ENCODE measurements around the gene FOXD4L1. TPM values are rescaled to one million over a fixed set of nuclear protein-coding genes. Genes with fewer than 3 reads are reported as not detected.
A peak's percentile ranks its signal among the peaks of the same experiment; 100 is the strongest.
"Not testable (repeated sequence)": the region's sequence is repeated elsewhere in the genome, so short reads cannot be mapped to it uniquely, and the experiment has no call there.

Gene FOXD4L1
- total and polyA plus RNA-seq, 2 donors (not counting 1 experiment from before 2014, with no cell fraction given): 0.12 to 0.81 TPM

DNA sequence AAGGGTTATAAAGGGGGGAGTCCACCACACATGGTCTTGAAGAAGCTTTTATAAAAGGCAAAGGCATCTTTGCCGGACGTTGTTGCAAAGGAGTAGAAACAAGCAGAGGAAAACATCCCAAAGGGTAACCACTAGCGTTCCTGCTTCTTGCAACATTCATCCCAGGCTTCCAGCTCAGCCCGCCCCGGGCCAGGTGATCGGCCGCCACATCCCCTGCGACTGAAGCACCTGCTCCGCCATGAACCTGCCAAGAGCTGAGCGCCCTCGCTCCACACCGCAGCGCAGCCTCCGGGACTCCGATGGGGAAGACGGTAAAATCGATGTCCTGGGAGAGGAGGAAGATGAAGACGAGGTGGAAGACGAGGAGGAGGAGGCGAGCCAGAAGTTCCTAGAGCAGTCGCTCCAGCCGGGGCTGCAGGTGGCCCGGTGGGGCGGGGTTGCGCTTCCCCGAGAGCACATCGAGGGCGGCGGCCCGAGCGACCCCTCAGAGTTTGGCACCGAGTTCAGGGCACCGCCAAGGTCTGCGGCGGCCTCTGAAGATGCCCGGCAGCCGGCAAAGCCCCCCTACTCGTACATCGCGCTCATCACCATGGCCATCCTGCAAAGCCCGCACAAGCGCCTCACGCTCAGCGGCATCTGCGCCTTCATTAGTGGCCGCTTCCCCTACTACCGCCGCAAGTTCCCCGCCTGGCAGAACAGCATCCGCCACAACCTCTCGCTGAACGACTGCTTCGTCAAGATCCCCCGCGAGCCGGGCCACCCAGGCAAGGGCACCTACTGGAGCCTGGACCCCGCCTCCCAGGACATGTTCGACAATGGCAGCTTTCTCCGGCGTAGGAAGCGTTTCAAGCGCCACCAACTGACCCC lies 787 bp downstream of the FOXD4L1 start:
- H3K9me3 Mint-ChIP-seq (ENCODE audit: insufficient read depth); H3K27me3 Mint-ChIP-seq; POLR2A ChIA-PET; CTCF ChIA-PET; H3K36me3 ChIP-seq (replicated peaks in 1 of 2; ENCODE audit: control extremely low read depth in 1 of 2, control insufficient read depth in 1 of 2, extremely low read depth in 1 of 2, insufficient read depth in 2 of 2, low read length in 1 of 2); H3K4me3 ChIP-seq (ENCODE audit: control extremely low read depth in 1 of 5, extremely low read depth in 1 of 5, insufficient read depth in 1 of 5, low read depth in 2 of 5, low read length in 4 of 5); H2AFZ ChIP-seq (ENCODE audit: insufficient read depth, low read depth, low read length, poor library complexity, severe bottlenecking); H3K27ac ChIP-seq (ENCODE audit: low read length in 2 of 2); H3K27ac Mint-ChIP-seq; H3K9ac ChIP-seq (ENCODE audit: low read length); H3K9me3 ChIP-seq (ENCODE audit: control extremely low read depth in 1 of 3, control insufficient read depth in 2 of 3, insufficient read depth in 1 of 3, low read length in 2 of 3); ATAC-seq (ENCODE audit: low read depth); H4K20me1 ChIP-seq (ENCODE audit: control insufficient read depth, insufficient read depth, low read length, poor library complexity, severe bottlenecking); H3K79me2 ChIP-seq (ENCODE audit: control insufficient read depth, insufficient read depth, low read length); H3K4me2 ChIP-seq (replicated peaks; ENCODE audit: low read depth, low read length, poor library complexity, severe bottlenecking); H3K4me3 Mint-ChIP-seq; intact Hi-C loops (cut with micrococcal nuclease); H3K4me1 Mint-ChIP-seq: not testable (repeated sequence)
- peaks cover 0 to 36% (median 8%) of the 10 kb centered on the region in 4 experiments for H3K27me3 ChIP-seq (replicated peaks in 1 of 4; ENCODE audit: control extremely low read depth in 1 of 4, control insufficient read depth in 3 of 4, insufficient read depth in 4 of 4, low read length in 3 of 4)
- peak; percentile 27 for DNase-seq
- 2% methylated on average over 29 of the region's 62 CpGs for WGBS (ENCODE audit: insufficient coverage)
- H3K4me1 ChIP-seq (ENCODE audit: control insufficient read depth in 2 of 2, insufficient read depth in 2 of 2, low read length in 2 of 2): peaks cover 14 to 26% of the 10 kb centered on the region in 2 donors

DNA sequence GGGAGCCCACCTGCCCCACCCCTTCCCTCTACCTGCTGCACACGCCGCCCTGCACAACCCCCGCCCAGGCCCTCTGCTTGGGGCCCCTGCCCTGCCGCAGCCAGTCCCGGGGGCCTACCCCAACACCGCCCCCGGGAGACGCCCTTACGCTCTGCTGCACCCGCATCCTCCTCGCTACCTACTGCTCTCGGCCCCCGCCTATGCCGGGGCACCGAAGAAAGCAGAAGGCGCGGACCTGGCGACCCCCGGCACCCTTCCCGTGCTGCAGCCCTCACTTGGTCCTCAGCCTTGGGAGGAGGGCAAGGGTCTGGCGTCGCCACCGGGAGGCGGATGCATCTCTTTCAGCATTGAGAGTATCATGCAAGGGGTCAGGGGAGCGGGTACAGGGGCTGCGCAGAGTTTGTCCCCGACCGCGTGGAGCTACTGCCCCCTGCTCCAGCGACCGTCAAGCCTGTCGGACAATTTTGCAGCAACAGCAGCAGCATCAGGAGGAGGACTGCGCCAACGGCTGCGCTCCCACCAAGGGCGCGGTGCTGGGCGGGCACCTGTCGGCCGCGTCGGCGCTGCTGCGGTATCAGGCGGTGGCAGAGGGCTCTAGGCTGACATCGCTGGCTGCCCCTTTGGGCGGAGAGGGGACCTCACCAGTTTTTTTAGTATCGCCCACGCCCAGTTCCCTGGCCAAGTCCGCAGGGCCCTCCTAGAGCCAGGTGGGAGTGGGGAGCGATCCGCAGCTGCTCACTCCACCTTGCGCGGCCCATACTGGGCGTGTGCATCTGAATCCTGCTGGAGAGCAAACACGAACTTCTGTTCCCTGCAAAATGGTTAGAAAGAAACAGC lies 1.6 kb downstream of the FOXD4L1 start:
- not testable (repeated sequence) for H3K4me1 Mint-ChIP-seq

DNA sequence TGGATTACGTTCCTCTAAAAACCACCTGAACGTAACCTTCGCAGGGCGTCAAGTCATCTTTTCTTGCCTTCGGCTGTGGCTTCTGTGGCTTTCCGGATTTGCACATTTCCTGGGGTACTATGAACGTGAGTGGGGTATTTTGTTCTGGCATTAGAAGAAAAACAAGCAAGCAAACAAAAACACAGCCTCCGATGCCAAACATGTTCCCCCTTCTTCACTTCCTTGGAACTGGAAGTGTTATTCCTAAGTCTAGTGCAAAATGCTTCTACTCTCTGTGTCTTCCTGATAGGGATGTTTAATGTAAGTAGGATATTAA lies 2.2 kb downstream of the FOXD4L1 start:
- H3K4me3 Mint-ChIP-seq; H2AFZ ChIP-seq (ENCODE audit: insufficient read depth, low read depth, low read length, poor library complexity, severe bottlenecking); H3K9me3 ChIP-seq (ENCODE audit: control extremely low read depth in 1 of 3, control insufficient read depth in 2 of 3, insufficient read depth in 1 of 3, low read length in 2 of 3); H3K27me3 Mint-ChIP-seq; H3K27ac Mint-ChIP-seq; H3K36me3 ChIP-seq (replicated peaks in 1 of 2; ENCODE audit: control extremely low read depth in 1 of 2, control insufficient read depth in 1 of 2, extremely low read depth in 1 of 2, insufficient read depth in 2 of 2, low read length in 1 of 2); H3K9ac ChIP-seq (ENCODE audit: low read length); H3K4me3 ChIP-seq (ENCODE audit: control extremely low read depth in 1 of 5, extremely low read depth in 1 of 5, insufficient read depth in 1 of 5, low read depth in 2 of 5, low read length in 4 of 5); H3K4me2 ChIP-seq (replicated peaks; ENCODE audit: low read depth, low read length, poor library complexity, severe bottlenecking); ATAC-seq (ENCODE audit: low read depth); POLR2A ChIA-PET; H4K20me1 ChIP-seq (ENCODE audit: control insufficient read depth, insufficient read depth, low read length, poor library complexity, severe bottlenecking); intact Hi-C loops (cut with micrococcal nuclease); CTCF ChIA-PET; H3K79me2 ChIP-seq (ENCODE audit: control insufficient read depth, insufficient read depth, low read length); H3K27ac ChIP-seq (ENCODE audit: low read length in 2 of 2); H3K4me1 Mint-ChIP-seq; H3K9me3 Mint-ChIP-seq (ENCODE audit: insufficient read depth): not testable (repeated sequence)
- DNase-seq: peak; percentile 55
- Histone ChIP-seq H3K4me1 (ENCODE audit: control insufficient read depth in 2 of 2, insufficient read depth in 2 of 2, low read length in 2 of 2) (peaks cover 14 to 27% of the 10 kb centered on the region in 2 donors), H3K27me3 (replicated peaks in 1 of 4; ENCODE audit: control extremely low read depth in 1 of 4, control insufficient read depth in 3 of 4, insufficient read depth in 4 of 4, low read length in 3 of 4) (peaks cover 0 to 37% (median 8%) of the 10 kb centered on the region in 4 experiments)
- WGBS (ENCODE audit: insufficient coverage): no CpG with 5 or more reads among the region's 8 CpGs

More for the DNA sequence above, 1.6 kb downstream of the FOXD4L1 start:
- H3K9me3 Mint-ChIP-seq (ENCODE audit: insufficient read depth); POLR2A ChIA-PET; DNase-seq; H3K79me2 ChIP-seq (ENCODE audit: control insufficient read depth, insufficient read depth, low read length); H3K27ac Mint-ChIP-seq; H3K27me3 Mint-ChIP-seq; H3K9ac ChIP-seq (ENCODE audit: low read length); CTCF ChIA-PET; ATAC-seq (ENCODE audit: low read depth); H3K36me3 ChIP-seq (replicated peaks in 1 of 2; ENCODE audit: control extremely low read depth in 1 of 2, control insufficient read depth in 1 of 2, extremely low read depth in 1 of 2, insufficient read depth in 2 of 2, low read length in 1 of 2); H3K4me3 Mint-ChIP-seq; H3K4me3 ChIP-seq (ENCODE audit: control extremely low read depth in 1 of 5, extremely low read depth in 1 of 5, insufficient read depth in 1 of 5, low read depth in 2 of 5, low read length in 4 of 5); H3K9me3 ChIP-seq (ENCODE audit: control extremely low read depth in 1 of 3, control insufficient read depth in 2 of 3, insufficient read depth in 1 of 3, low read length in 2 of 3); H3K27ac ChIP-seq (ENCODE audit: low read length in 2 of 2); intact Hi-C loops (cut with micrococcal nuclease); H3K4me2 ChIP-seq (replicated peaks; ENCODE audit: low read depth, low read length, poor library complexity, severe bottlenecking); H4K20me1 ChIP-seq (ENCODE audit: control insufficient read depth, insufficient read depth, low read length, poor library complexity, severe bottlenecking); H2AFZ ChIP-seq (ENCODE audit: insufficient read depth, low read depth, low read length, poor library complexity, severe bottlenecking): not testable (repeated sequence)
- 2% methylated on average over 18 of the region's 56 CpGs for WGBS (ENCODE audit: insufficient coverage)
- peaks cover 14 to 27% of the 10 kb centered on the region in 2 donors for H3K4me1 ChIP-seq (ENCODE audit: control insufficient read depth in 2 of 2, insufficient read depth in 2 of 2, low read length in 2 of 2)
- peaks cover 0 to 37% (median 8%) of the 10 kb centered on the region in 4 experiments for H3K27me3 ChIP-seq (replicated peaks in 1 of 4; ENCODE audit: control extremely low read depth in 1 of 4, control insufficient read depth in 3 of 4, insufficient read depth in 4 of 4, low read length in 3 of 4)
